ENCODE data around the gene HYDIN.
"Not testable (repeated sequence)": the region's sequence is repeated elsewhere in the genome, so short reads cannot be mapped to it uniquely, and the experiment has no call there.

The HYDIN gene

GRCh38 chr16:70851299-70851698, 379.2 kb downstream of the HYDIN start:
- DNase-seq (ENCODE audit: low spot score) = not testable (repeated sequence)

- not testable (repeated sequence) for DNase-seq (ENCODE audit: low spot score)
Observed at GRCh38 chr16:70823498-70824118, 406.9 kb downstream of the HYDIN start.

GRCh38 chr16:70822734-70823133, 407.8 kb downstream of the HYDIN start:
- DNase-seq (ENCODE audit: low spot score) = not testable (repeated sequence)

- not testable (repeated sequence) for DNase-seq (ENCODE audit: low spot score)
Observed at GRCh38 chr16:70818088-70818487, 412.4 kb downstream of the HYDIN start.

GRCh38 chr16:70809392-70810060, 421.0 kb downstream of the HYDIN start:
- DNase-seq (ENCODE audit: low spot score) = no peak

GRCh38 chr16:70808371-70808770, 422.2 kb downstream of the HYDIN start:
- DNase-seq (ENCODE audit: low spot score) = no peak

GRCh38 chr16:70805787-70806186, 424.7 kb downstream of the HYDIN start:
- no peak for DNase-seq (ENCODE audit: low spot score)

- DNase-seq (ENCODE audit: low spot score) = no peak
Observed at GRCh38 chr16:70805380-70805779, 425.1 kb downstream of the HYDIN start.

- DNase-seq (ENCODE audit: low spot score) = no peak
Observed at GRCh38 chr16:70804734-70805169, 425.8 kb downstream of the HYDIN start.

- no peak for DNase-seq (ENCODE audit: low spot score)
Observed at GRCh38 chr16:70804153-70804733, 426.3 kb downstream of the HYDIN start.

GRCh38 chr16:70803319-70803718, 427.2 kb downstream of the HYDIN start:
- no peak for DNase-seq (ENCODE audit: low spot score)

GRCh38 chr16:70801611-70802010, 428.9 kb downstream of the HYDIN start:
- DNase-seq (ENCODE audit: low spot score) = no peak

GRCh38 chr16:70800781-70801480, 429.6 kb downstream of the HYDIN start, which contains the start of gene VAC14:
Gene VAC14, minus strand, starts transcription at chr16:70801158. Its CDS starts 258 bp downstream, at chr16:70800900.
- DNase-seq (ENCODE audit: low spot score) = peak; percentile 90

GRCh38 chr16:70800311-70800710, 430.2 kb downstream of the HYDIN start:
- DNase-seq (ENCODE audit: low spot score) = no peak

GRCh38 chr16:70796301-70796700, 434.2 kb downstream of the HYDIN start:
- DNase-seq (ENCODE audit: low spot score) = no peak

GRCh38 chr16:70795296-70795912, 435.1 kb downstream of the HYDIN start:
- DNase-seq (ENCODE audit: low spot score) = no peak

- DNase-seq (ENCODE audit: low spot score) = no peak
Observed at GRCh38 chr16:70793851-70794502, 436.5 kb downstream of the HYDIN start.

GRCh38 chr16:70790815-70791214, 439.7 kb downstream of the HYDIN start:
- DNase-seq (ENCODE audit: low spot score) = no peak

- DNase-seq (ENCODE audit: low spot score) = no peak
Observed at GRCh38 chr16:70789595-70790447, 440.7 kb downstream of the HYDIN start.

Measured in putamen (tissue), 1 donor.